K562 (cell line): ENCODE results near the gene SNRNP200. TPM values are rescaled to one million over a fixed set of nuclear protein-coding genes. Genes with fewer than 3 reads are reported as not detected.

Source experiments
- ATAC-seq: fragments of 200-7000 bp; cut with Tn5 transposase; 3 replicates; pipeline ENCODE4 v1.9.1; 2020; ENCODE audit warnings: moderate library complexity
- BruUV-seq: library from RNA; stranded (reverse); fragments of 400-500 nt; replicated peaks from 2 replicates; lab custom pipeline; 2021; lab: Mats Ljungman, UMichigan
- CTCF ChIA-PET: fragments of 300-600 bp; formaldehyde crosslinking; extraction: SDS; loops from one replicate; lab custom pipeline; 2021; ENCODE audit warnings: low intra/inter-chr PET ratio; lab: Yijun Ruan, JAX
- POLR2A ChIA-PET: fragments of 300-600, 350-650 bp; sonication (Branson Sonifier 250); formaldehyde crosslinking; extraction: SDS; loops from one replicate; lab custom pipeline; 2021; ENCODE audit warnings: antibody characterized with exemption, inconsistent platforms; lab: Yijun Ruan, JAX
- DNase-seq, 4 experiments: peaks; one replicate each; pipeline versions ENCODE4 v3.0.0 to v3.0.0-alpha.2; 2011 to 2018; ENCODE audit warnings: low spot score in 3 of 4, mixed read lengths in 3 of 4; ENCODE audit errors: extremely low read depth in 1 of 4
- FAIRE-seq: peaks from 2 replicates; lab custom pipeline; 2011; peaks lifted over from hg19 to GRCh38; lab: Jason Lieb, UNC
- H2AFZ ChIP-seq: 2 replicates; pipeline ENCODE4 v1.6.0; 2011; ENCODE audit warnings: low read depth, low read length, control low read depth, inconsistent platforms
- H3K27ac ChIP-seq: fragments of 200-600 bp; 3 replicates; pipeline ENCODE4 v1.8.0; 2011; ENCODE audit warnings: low read depth, mild to moderate bottlenecking, control low read depth, inconsistent platforms, low read length, moderate library complexity, mixed read lengths; ENCODE audit errors: extremely low read depth
- H3K27me3 ChIP-seq, 2 experiments: fragments of 300-600 bp in 1 of 2; 2 replicates in 1 of 2; 3 replicates in 1 of 2; pipeline versions ENCODE4 v1.6.0 to v1.8.0; 2011; ENCODE audit warnings: inconsistent platforms in 2 of 2, low read length in 2 of 2, mild to moderate bottlenecking in 1 of 2, mixed read lengths in 1 of 2, moderate library complexity in 1 of 2; ENCODE audit not compliant: control insufficient read depth in 2 of 2, insufficient read depth in 2 of 2
- H3K36me3 ChIP-seq: fragments of 300-600 bp; 3 replicates; pipeline ENCODE4 v1.8.0; 2011; ENCODE audit warnings: mild to moderate bottlenecking, low read length, inconsistent platforms; ENCODE audit not compliant: control insufficient read depth, insufficient read depth
- H3K4me1 ChIP-seq, 2 experiments: fragments of 200-600 bp in 1 of 2; replicated peaks in 1 of 2; 2 replicates in 1 of 2; 3 replicates in 1 of 2; pipeline versions ENCODE4 v1.5.1 to v1.8.0; 2011; ENCODE audit warnings: inconsistent platforms in 2 of 2, low read length in 2 of 2, mild to moderate bottlenecking in 1 of 2, mixed read lengths in 1 of 2, moderate library complexity in 1 of 2; ENCODE audit not compliant: control insufficient read depth in 2 of 2, insufficient read depth in 2 of 2
- H3K4me2 ChIP-seq: 2 replicates; pipeline ENCODE4 v1.6.1; 2011; ENCODE audit warnings: low read length, control low read depth, inconsistent platforms, mixed read lengths; ENCODE audit not compliant: insufficient read depth
- H3K4me3 ChIP-seq: fragments of 200-600 bp; sonication (generic), shearing (Covaris generic); 2 replicates; pipeline ENCODE4 v1.5.1; 2016; ENCODE audit warnings: control low read depth, inconsistent platforms
- H3K79me2 ChIP-seq: fragments of 200-600 bp; 3 replicates; pipeline ENCODE4 v1.8.0; 2011; ENCODE audit warnings: low read length, inconsistent platforms; ENCODE audit not compliant: control insufficient read depth, insufficient read depth
- H3K9ac ChIP-seq, 2 experiments: 2 replicates each; pipeline versions ENCODE4 v1.6.0 to v1.6.1; 2011; ENCODE audit warnings: low read depth in 2 of 2, low read length in 2 of 2, control low read depth in 1 of 2, inconsistent platforms in 1 of 2, mild to moderate bottlenecking in 1 of 2, mixed read lengths in 1 of 2; ENCODE audit not compliant: insufficient read depth in 1 of 2
- H3K9me1 ChIP-seq: one replicate; pipeline ENCODE4 v1.6.0; 2011; ENCODE audit warnings: inconsistent platforms, mild to moderate bottlenecking, low read length, moderate library complexity; ENCODE audit not compliant: control insufficient read depth, insufficient read depth
- H3K9me3 ChIP-seq: replicated peaks from 2 replicates; pipeline ENCODE4 v1.5.1; 2011; ENCODE audit warnings: low read depth, low read length, inconsistent platforms; ENCODE audit not compliant: control insufficient read depth, insufficient read depth
- H4K20me1 ChIP-seq: replicated peaks from 2 replicates; pipeline ENCODE4 v1.6.1; 2011; ENCODE audit warnings: low read length, inconsistent platforms, mixed read lengths; ENCODE audit not compliant: control insufficient read depth, insufficient read depth
- BCOR ChIP-seq: fragments of 450-650 bp; IDR thresholded peaks from 2 replicates; pipeline ENCODE4 v1.6.1; 2016
- MIER1 ChIP-seq: fragments of 450-650 bp; IDR thresholded peaks from 2 replicates; pipeline ENCODE4 v1.6.1; 2016; ENCODE audit warnings: antibody characterized with exemption, mild to moderate bottlenecking, low read depth
- SAFB ChIP-seq: fragments of 200-400 bp; formaldehyde crosslinking; IDR thresholded peaks from 2 replicates; pipeline ENCODE4 v1.6.1; 2017; ENCODE audit warnings: low read depth, low read length, borderline replicate concordance
- TEAD4 ChIP-seq, 2 experiments: sonication (generic) in 1 of 2; formaldehyde crosslinking in 1 of 2; IDR thresholded peaks; 2 replicates each; pipeline versions ENCODE4 v1.6.1 to v1.8.0; 2012 to 2022; ENCODE audit warnings: borderline replicate concordance in 1 of 2, inconsistent platforms in 1 of 2, low read length in 1 of 2, mild to moderate bottlenecking in 1 of 2, missing genetic modification reagents in 1 of 2
- WGBS: fragments of 100-300 bp; shearing (Covaris generic); methylation state at CpG from one replicate; pipeline ENCODE4 v1.1.6; 2016; ENCODE audit warnings: low coverage, mixed read lengths; ENCODE audit not compliant: insufficient coverage; ENCODE audit errors: missing lambda C conversion rate; 5-methylcytosine and 5-hydroxymethylcytosine counted together
- in situ Hi-C: fragments of 300-500 bp; cut with MboI; formaldehyde crosslinking; loops from 4 replicates; pipeline ENCODE4 v1.15.0; 2018; ENCODE audit warnings: inconsistent platforms, mixed read lengths
- intact Hi-C: fragments of 100-400 bp; cut with micrococcal nuclease; formaldehyde crosslinking; loops from 2 replicates; pipeline ENCODE4 v1.14.2; 2022
- polyA plus RNA-seq, 8 experiments: library from polyadenylated mRNA; depleted of rRNA in 4 of 8; stranded (reverse) in 5 of 8; unstranded in 3 of 8; fragments of >200 nt; fragmentation: Nextera tagmentation in 2 of 8; fragmentation: Illumina TruSeq in 1 of 8; extraction: Ambion mirVana in 2 of 8; extraction: Trizol in 1 of 8; gene quantifications; 2 replicates each; pipeline versions ENCODE4 v1.2.1 to v1.2.3, GENCODE V29; 2011 to 2014; ENCODE audit warnings: inconsistent platforms in 1 of 8, missing spikeins in 1 of 8
- total RNA-seq, 7 experiments: library from RNA; depleted of rRNA in 6 of 7; stranded (reverse); fragments of >200 nt in 6 of 7; fragmentation: Illumina TruSeq in 2 of 7; extraction: Trizol in 2 of 7; gene quantifications; 2 replicates each; pipeline versions ENCODE4 v1.2.1 to v1.2.3, GENCODE V29; 2011 to 2021; ENCODE audit warnings: low replicate concordance in 1 of 7
- TF ChIP-seq, protein P1 (sequence below): fragments of 250-450 bp; sonication (Bioruptor Pico); IDR thresholded peaks from 2 replicates; pipeline ENCODE4 v1.8.0; 2021; ENCODE audit warnings: borderline replicate concordance, mild to moderate bottlenecking, moderate library complexity; ENCODE audit not compliant: poor library complexity, severe bottlenecking

The SNRNP200 gene
- total and polyA plus RNA-seq, 9 of the 15 experiments (the other 6 are each of a cell fraction or from before 2014, with no cell fraction given): 76.1 to 231 (median 155) TPM

DNA sequence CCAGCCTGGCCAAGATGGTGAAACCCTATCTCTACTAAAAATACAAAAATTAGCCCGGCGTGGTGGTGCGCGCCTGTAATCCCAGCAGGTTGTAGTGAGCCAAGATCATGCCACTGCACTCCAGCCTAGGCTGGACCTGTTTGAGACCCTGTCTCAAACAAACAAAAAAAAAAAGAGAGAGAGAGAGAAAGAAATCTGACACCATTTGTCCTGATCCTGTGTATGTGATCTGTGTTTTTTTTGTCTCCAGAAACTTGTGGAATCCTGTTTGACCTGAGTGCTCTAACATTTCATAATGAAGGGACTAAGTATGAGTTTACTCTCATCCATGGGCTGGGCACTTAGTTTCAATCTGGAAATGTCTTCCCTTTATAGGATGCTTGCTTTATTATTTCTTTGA is 13.4 kb upstream of the SNRNP200 start:
- Histone ChIP-seq H3K4me2 (no peak overlapping the region), H3K9ac (no peak overlapping the region), H3K27ac (no peak overlapping the region), H3K4me1 (peaks cover 6 to 16% of the 10 kb centered on the region in 2 experiments; a peak in 4 of 5 replicates), H3K9me3 (no peaks in the 10 kb centered on the region), H2AFZ (no peak overlapping the region), H3K4me3 (no peak overlapping the region)
- FAIRE-seq: no peak
- ChIA-PET POLR2A (interaction anchor here (1.1 to 3.5 kb wide), 2 partner anchors 17 to 36 kb away, joined by 4 to 29 read pairs; partner anchors contain the start of gene NCAPH), CTCF (no interaction called here)
- no peak for ATAC-seq
- no peak for TF ChIP-seq TEAD4 (IDR thresholded peaks at IDR 0.05; ENCODE audit: low read length)
- TF ChIP-seq TEAD4 (CRISPR knock-in tag; IDR thresholded peaks at IDR 0.05; ENCODE audit: borderline replicate concordance): no peak
- no peak for TF ChIP-seq SAFB
- no peak for TF ChIP-seq MIER1
- TF ChIP-seq, protein P1, sequence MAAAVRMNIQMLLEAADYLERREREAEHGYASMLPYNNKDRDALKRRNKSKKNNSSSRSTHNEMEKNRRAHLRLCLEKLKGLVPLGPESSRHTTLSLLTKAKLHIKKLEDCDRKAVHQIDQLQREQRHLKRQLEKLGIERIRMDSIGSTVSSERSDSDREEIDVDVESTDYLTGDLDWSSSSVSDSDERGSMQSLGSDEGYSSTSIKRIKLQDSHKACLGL (CRISPR knock-in tag): no peak
- no peak for TF ChIP-seq BCOR
- TF ChIP-seq, all 486 proteins: peak for 0
- 74% methylated on average over 4 of the region's 4 CpGs for WGBS
- intact Hi-C loops: no loop called here
- DNase-seq: no peak
- no peaks in the 10 kb centered on the region for H3K36me3 ChIP-seq
- H3K27me3 ChIP-seq: no peaks in the 10 kb centered on the region
- H3K79me2 ChIP-seq: peaks cover 3% of the 10 kb centered on the region; the same call in 1 of the 3 replicates
- no peaks in the 10 kb centered on the region for H3K9me1 ChIP-seq
- in situ Hi-C loops: no loop called here
- no peaks in the 10 kb centered on the region for H4K20me1 ChIP-seq
- no TSS peak for BruUV-seq
